GM12878 (cell line): Measurements from ENCODE around the gene TEX9. TPM values are rescaled to one million over a fixed set of nuclear protein-coding genes. Genes with fewer than 3 reads are reported as not detected.

Source experiments
- CBFB ChIP-seq: IDR thresholded peaks from 2 replicates; pipeline ENCODE4 v1.6.1; 2016; ENCODE audit warnings: antibody characterized with exemption, low read depth
- E2F8 ChIP-seq: fragments of 450-650 bp; IDR thresholded peaks from 2 replicates; pipeline ENCODE4 v1.6.1; 2018; ENCODE audit warnings: mild to moderate bottlenecking, low read depth, moderate library complexity; ENCODE audit not compliant: partially characterized antibody
- ELK1 ChIP-seq: IDR thresholded peaks from 2 replicates; pipeline ENCODE4 v1.6.1; 2012; ENCODE audit warnings: low read depth, low read length, improper control_type of control experiment
- ESRRA ChIP-seq: IDR thresholded peaks from 2 replicates; pipeline ENCODE4 v1.6.1; 2012; ENCODE audit warnings: mild to moderate bottlenecking, low read length, improper control_type of control experiment
- ETV6 ChIP-seq, 2 experiments: fragments of 450-650 bp in 1 of 2; IDR thresholded peaks in 1 of 2; conservative IDR thresholded peaks in 1 of 2; 2 replicates each; pipeline ENCODE4 v1.6.1; 2014; ENCODE audit warnings: antibody characterized with exemption in 1 of 2, borderline replicate concordance in 1 of 2, low read depth in 1 of 2, mild to moderate bottlenecking in 1 of 2, moderate library complexity in 1 of 2
- IKZF1 ChIP-seq: fragments of 450-650 bp; conservative IDR thresholded peaks from 2 replicates; pipeline ENCODE4 v1.6.1; 2017; ENCODE audit warnings: antibody characterized with exemption, mild to moderate bottlenecking
- IRF4 ChIP-seq: IDR thresholded peaks from 2 replicates; pipeline ENCODE4 v1.6.1; 2011; ENCODE audit warnings: low read depth, low read length
- JUNB ChIP-seq: IDR thresholded peaks from 2 replicates; pipeline ENCODE4 v1.6.1; 2016; ENCODE audit warnings: antibody characterized with exemption, mild to moderate bottlenecking
- JUND ChIP-seq: IDR thresholded peaks from 2 replicates; pipeline ENCODE4 v1.6.1; 2012; ENCODE audit warnings: low read depth, mild to moderate bottlenecking, low read length, improper control_type of control experiment, moderate library complexity
- MAX ChIP-seq: IDR thresholded peaks from 2 replicates; pipeline ENCODE4 v1.6.1; 2012; ENCODE audit warnings: low read depth, low read length, improper control_type of control experiment
- MEF2A ChIP-seq: IDR thresholded peaks from 2 replicates; pipeline ENCODE4 v1.6.1; 2011; ENCODE audit warnings: low read depth, mild to moderate bottlenecking, low read length, moderate library complexity; ENCODE audit not compliant: insufficient read depth
- MTA2 ChIP-seq: fragments of 450-650 bp; IDR thresholded peaks from 2 replicates; pipeline ENCODE4 v1.6.1; 2016; ENCODE audit warnings: low read depth, mild to moderate bottlenecking, moderate library complexity
- NR2C2 ChIP-seq: IDR thresholded peaks from 2 replicates; pipeline ENCODE4 v1.6.1; 2011; ENCODE audit warnings: borderline replicate concordance, low read depth; ENCODE audit not compliant: control insufficient read depth, insufficient read length
- NR2F1 ChIP-seq: fragments of 450-650 bp; conservative IDR thresholded peaks from 2 replicates; pipeline ENCODE4 v1.6.1; 2017; ENCODE audit warnings: mild to moderate bottlenecking
- PBX3 ChIP-seq: IDR thresholded peaks from 2 replicates; pipeline ENCODE4 v1.6.1; 2011; ENCODE audit warnings: mild to moderate bottlenecking, low read depth, low read length, moderate library complexity; ENCODE audit not compliant: insufficient replicate concordance
- POLR2AphosphoS5 ChIP-seq: IDR thresholded peaks from 2 replicates; pipeline ENCODE4 v1.6.1; 2011; ENCODE audit warnings: mild to moderate bottlenecking, low read length, inconsistent platforms
- REST ChIP-seq: IDR thresholded peaks from 2 replicates; pipeline ENCODE4 v1.6.1; 2012; ENCODE audit warnings: mild to moderate bottlenecking, low read depth, low read length
- SMAD5 ChIP-seq: IDR thresholded peaks from 2 replicates; pipeline ENCODE4 v1.6.1; 2016; ENCODE audit warnings: antibody characterized with exemption, low read depth
- SMC3 ChIP-seq: IDR thresholded peaks from 2 replicates; pipeline ENCODE4 v1.6.1; 2011; ENCODE audit warnings: low read length, improper control_type of control experiment, borderline replicate concordance
- SREBF2 ChIP-seq: IDR thresholded peaks from 2 replicates; pipeline ENCODE4 v1.6.1; 2012; ENCODE audit warnings: mild to moderate bottlenecking, low read length
- TBL1XR1 ChIP-seq: IDR thresholded peaks from 2 replicates; pipeline ENCODE4 v1.6.1; 2012; ENCODE audit warnings: low read depth, low read length, improper control_type of control experiment
- ZNF24 ChIP-seq: fragments of 450-650 bp; IDR thresholded peaks from 2 replicates; pipeline ENCODE4 v1.6.1; 2017; ENCODE audit warnings: antibody characterized with exemption, mild to moderate bottlenecking
- polyA plus RNA-seq, 11 experiments: library from polyadenylated mRNA; depleted of rRNA in 4 of 11; unstranded in 6 of 11; stranded (reverse) in 5 of 11; fragments of >200 nt; fragmentation: Nextera tagmentation in 4 of 11; fragmentation: Illumina TruSeq in 1 of 11; extraction: Ambion mirVana in 4 of 11; extraction: Trizol in 1 of 11; gene quantifications; 1 replicate in 1 of 11; 2 replicates in 10 of 11; pipeline versions ENCODE4 v1.2.1 to v1.2.3, GENCODE V29; 2011 to 2016; ENCODE audit warnings: inconsistent platforms in 2 of 11, missing spikeins in 2 of 11, low read depth in 1 of 11
- total RNA-seq, 4 experiments: library from RNA; depleted of rRNA in 3 of 4; stranded (reverse); fragments of >200 nt in 3 of 4; fragmentation: Illumina TruSeq in 1 of 4; extraction: Trizol in 1 of 4; gene quantifications; 2 replicates each; pipeline versions ENCODE4 v1.2.1 to v1.2.3, GENCODE V29; 2013 to 2021

The TEX9 gene
- total and polyA plus RNA-seq, 10 of the 15 experiments (the other 5 are each of a cell fraction or from before 2014, with no cell fraction given): 9.0 to 155 (median 70.0) TPM

GRCh38 chr15:56371495-56372147 is 6.4 kb downstream of the TEX9 start (continued):
- TF ChIP-seq REST (no peak; the same call in 1 of the 2 replicates), ESRRA (no peak), SMAD5 (no peak), SREBF2 (no peak), PBX3 (no peak), MEF2A (peak; percentile 99), ZNF24 (no peak), MTA2 (peak; percentile 71), SMC3 (no peak), POLR2AphosphoS5 (no peak), ETV6 (conservative IDR thresholded peaks at IDR 0.05 in 1 of 2, IDR thresholded peaks at IDR 0.05 in 1 of 2; ENCODE audit: borderline replicate concordance in 1 of 2, low read depth in 1 of 2) (peak in 1 of 2 experiments; percentile 87; a peak in 1 of 4 replicates), NR2C2 (no peak), CBFB (peak; percentile 66; the same call in 1 of the 2 replicates), ELK1 (no peak), IRF4 (peak; percentile 94), MAX (no peak), TBL1XR1 (peak; percentile 82; the same call in 1 of the 2 replicates), JUND (no peak), JUNB (peak; percentile 99), NR2F1 (no peak), IKZF1 (no peak), E2F8 (no peak)
